Fibroblast of gingiva (primary cell): ENCODE data around the gene ZIK1.

Experiments used
- DNase-seq: peaks from one replicate; pipeline ENCODE4 v3.0.0-alpha.2; 2011; ENCODE audit warnings: low read depth

ZIK1 gene

DNA sequence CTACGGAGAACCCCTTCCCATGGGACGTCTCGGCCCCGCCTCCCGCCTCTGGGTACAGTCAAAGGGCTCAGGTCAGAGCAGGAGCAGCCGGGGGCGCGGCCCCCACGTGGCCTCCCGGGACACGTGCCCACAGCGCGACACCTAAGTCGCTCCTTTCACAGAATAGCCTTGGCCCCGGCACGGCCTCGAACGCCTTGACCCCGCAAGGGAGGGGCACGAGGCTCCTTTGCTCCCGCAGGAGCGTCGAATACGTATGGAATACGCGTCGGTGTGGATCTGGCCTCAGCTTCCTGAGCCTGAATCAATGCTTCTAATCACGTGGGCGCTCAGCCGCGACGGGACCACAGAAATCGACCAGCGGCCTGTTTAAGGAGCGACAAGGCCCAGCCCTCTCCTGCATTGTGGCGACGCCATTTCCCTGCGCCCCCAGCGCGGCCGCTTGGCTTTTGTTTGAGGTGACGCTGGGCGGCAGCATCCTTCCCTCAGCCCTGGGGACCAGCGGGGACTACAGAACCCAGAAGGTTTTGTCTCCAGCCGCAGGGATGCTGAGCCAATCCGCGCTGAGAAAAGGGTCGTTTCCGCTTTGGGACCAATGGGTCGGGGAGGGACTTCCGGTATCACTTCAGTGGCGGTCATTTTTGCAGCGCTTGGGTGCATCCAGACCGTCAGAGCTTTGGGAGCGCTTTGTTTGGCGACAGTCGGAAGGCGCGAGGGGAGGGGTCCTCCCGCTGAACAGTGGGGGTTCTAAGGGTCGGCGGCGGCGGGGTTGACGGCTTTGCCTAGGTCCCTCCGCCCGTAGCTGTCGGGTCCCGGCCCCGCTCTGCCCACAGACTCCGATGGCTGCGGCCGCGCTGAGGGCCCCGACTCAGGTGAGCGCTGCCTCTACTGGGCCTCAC is at the start of gene ZIK1:
ZIK1 (plus strand) TSS at position 625 of the 896 bp plus-strand sequence; CDS start at position 837, 212 bp downstream.
- DNase-seq, result peak; percentile 91

DNA sequence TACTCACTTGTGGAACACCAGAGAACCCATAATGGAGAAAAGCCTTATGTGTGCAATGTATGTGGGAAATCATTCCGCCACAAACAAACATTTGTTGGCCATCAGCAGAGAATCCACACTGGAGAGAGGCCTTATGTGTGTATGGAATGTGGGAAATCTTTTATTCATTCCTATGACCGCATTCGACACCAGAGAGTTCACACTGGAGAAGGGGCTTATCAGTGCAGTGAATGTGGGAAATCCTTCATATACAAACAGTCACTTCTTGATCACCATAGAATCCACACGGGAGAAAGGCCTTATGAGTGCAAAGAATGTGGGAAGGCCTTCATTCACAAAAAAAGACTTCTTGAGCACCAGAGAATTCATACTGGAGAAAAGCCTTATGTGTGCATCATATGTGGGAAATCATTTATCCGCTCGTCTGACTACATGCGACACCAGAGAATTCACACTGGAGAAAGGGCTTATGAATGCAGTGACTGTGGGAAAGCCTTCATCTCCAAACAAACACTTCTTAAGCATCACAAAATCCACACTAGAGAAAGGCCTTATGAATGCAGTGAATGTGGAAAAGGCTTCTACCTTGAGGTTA is 45.9 kb upstream of the ZIK1 start:
- no peak for DNase-seq

DNA sequence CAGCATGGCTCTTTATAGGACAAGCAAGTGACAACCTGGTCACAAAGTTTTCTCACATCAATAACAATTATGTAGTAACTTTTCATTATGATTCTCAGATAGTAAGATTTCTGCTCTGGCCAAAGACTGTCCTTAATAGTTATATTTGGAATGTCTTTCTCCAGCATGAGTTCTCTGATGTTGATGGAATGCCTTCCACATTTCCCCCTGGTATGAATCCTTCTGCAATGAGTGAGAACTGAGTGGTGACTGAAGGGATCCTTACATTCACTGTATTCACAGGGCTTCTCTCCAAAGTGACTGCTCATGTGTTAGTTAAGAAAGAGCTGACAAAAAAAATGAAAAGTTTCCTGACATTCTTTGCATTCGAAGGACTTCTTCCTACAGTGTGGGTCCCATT is 37.4 kb upstream of the ZIK1 start:
- no peak for DNase-seq

DNA sequence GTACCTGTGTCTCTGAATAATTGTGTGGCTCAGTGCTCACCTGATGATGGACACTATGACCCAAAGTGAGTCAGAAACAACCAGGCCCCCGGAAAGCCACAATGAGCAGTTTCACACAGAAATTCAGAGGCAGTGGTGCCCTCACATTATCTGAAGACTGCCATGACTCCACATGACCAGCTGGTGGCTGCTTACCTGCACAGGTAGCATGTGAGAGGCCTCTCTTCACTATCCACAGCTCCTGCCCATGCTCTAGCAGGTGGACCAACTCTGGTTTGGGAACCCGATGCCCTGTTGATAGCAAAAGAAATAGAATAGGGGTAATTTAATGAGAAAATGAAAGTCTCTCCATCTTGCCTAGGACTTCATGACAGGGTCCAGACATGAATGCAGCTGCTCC is 31.5 kb upstream of the ZIK1 start:
- no peak for DNase-seq

DNA sequence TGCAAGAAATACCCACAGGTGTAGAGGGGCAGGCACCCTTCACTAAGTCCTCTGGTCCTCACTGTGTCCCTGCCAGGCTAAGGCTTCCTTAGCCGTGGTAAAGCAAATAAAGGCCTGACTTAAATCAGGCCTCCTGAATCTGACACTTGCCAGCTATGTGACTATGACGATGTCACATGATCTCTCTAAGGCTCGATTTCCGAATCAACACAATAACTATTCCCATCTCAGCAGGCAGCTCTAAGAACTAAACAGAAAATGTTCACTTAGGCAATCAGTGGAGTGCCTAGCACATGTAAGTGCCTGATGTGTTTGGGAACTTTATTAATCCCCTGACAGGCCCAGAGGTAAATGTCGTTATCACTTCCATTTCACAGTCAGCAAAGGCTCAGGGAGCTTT is 26.3 kb upstream of the ZIK1 start:
- DNase-seq, result no peak

DNA sequence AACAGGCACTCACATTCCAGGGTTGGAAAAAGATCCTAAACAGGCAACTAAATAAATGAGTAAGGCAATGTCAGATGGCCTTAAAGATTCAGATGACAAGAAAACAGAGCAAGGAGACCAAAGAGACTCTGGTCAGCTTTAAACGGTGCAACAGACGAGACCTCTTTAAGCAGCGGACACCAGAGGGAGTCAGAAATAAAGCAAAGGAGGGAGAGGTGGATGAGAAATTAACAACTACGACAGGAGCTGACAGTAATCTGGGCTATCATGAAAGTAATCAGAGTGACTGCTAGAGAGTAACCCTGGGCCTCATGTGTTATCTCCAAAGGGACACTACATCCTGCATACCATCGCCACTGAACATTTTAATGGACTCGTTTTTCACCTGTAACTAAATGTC is 25.4 kb upstream of the ZIK1 start:
- DNase-seq, result no peak

DNA sequence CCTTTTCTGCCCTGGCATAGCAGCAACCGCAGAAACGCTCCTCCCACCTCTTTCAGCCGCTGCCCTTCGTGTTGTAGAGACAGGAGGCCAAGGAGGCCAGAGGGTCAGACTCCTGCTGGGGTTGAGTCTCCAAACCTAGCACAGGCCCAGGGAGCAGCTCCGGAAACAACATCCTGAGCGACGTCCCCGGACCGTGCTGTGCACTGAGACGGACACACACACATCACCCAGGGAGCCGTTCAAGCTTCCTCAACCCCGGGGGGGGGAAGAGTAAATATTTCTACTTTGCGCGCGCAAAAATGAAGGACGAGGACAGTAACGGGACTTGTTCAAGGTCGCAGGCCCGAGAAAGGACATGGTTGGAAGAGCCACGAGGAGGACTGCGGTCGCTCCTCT is 24.9 kb upstream of the ZIK1 start:
- DNase-seq, result peak; percentile 21

DNA sequence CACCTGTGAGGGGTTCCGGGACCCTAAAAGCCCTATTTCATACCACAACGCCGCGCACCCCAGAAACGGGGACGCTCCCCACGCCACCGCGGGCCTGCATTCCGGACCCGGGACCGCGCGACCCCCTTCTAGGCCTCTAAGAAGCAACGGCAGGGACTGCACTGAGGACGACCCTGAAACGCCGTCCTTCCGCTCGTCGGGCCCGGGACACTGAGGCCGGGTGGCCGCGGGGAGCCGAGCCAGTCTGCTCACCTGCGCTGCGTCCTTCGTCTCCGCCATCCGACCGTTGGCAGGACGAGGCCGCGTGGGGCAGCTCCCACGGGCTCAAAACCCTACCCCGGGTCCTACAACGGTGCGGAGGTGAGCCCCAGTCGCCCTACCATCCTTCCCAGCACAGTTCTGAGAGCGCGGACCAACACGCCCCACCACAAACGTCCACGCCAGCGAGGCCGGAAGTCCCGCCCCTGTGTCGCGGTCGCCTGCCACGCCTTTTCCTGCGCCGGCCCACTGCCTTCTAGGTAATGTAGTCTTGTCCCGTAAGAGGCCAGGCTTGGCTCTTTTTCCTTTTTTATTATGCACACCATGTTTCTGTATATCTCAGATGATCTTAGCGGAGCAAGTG is 24.4 kb upstream of the ZIK1 start, which contains the start of gene ZNF550:
ZNF550 (minus strand) TSS at position 460 of the 622 bp plus-strand sequence; CDS start at position 279, 181 bp downstream.
- DNase-seq, result peak; percentile 89

DNA sequence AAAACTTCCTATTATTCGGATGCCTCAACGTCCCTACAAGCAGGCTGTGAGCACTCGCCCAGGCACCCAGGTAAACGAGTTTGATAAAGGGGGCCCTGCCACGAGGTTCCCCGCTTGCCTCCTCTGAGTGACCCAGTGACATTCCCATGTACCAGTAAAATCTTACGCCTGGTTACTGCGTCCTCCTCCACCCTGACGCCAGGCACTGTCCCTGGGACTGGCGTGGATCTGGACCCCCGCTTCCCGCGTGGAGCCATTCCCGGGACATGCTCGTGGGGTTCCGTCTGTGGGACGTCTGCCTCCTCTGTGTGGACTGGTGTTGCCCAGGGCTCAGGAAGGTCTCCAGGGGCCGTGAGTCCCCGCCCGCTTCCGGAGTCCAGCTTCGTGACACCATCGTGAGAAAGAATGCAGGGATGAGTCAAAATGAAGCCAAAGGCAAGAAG is 23.9 kb upstream of the ZIK1 start:
- peak; percentile 74 for DNase-seq

DNA sequence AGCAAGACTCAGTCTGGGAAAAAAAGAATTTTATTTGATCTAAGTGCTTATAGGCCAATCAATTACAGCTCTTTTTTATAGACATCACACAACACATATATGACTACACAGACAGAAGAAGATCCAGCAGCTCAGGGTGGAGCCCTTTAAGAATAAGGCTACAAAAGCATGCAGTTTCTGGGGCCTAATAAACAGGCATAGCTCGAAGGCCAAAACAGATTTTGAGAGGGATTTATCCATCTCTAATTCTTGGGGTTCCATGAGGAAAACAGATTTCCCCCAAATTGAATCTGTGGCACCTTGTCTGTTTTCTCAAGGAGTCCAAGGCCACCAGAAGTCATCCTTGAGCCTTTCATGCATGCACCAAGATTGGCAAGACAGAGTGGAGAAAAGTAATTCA is 20.4 kb upstream of the ZIK1 start:
- DNase-seq, result no peak

DNA sequence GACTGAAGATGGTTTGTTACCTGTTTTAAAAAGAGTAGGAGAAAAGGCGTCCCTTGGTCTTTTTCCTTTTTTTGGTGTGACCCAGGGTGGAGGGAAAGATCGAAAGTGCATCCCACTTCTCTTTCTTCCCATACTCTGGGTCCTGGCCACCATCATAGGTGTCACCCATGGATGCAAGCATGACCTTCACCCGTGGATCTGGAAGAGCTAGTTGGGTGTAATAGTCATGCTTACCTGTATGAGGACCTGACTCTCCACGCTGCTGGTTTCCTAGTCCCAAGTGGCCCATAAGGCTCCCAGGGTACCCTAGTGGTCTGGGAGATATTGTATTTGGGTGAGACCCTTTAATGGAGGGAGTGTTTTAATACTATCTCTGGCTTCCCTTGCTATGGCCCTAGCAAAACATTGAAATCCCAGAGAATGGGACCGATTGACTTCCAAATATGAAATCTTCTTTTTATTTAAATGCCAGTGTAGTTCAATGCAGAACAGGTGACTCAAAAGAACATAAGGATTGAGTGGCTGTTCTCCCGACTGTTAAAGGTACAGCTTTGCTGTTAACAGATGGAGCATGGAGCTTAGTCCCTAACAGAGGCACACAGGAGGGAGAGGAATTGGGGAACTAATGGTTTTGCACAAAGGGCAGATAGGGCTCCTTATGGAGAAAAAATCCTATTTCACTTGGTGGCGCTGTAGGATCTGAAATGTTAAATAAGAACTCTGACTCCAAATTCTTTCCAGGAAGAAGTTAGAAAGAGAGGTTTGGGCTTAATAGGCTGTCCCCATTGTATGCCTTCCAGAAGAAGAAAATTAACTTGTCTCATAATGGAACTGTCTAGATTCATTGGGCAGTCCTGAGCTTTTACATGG is 17.3 kb upstream of the ZIK1 start:
- peak; percentile 22 for DNase-seq

DNA sequence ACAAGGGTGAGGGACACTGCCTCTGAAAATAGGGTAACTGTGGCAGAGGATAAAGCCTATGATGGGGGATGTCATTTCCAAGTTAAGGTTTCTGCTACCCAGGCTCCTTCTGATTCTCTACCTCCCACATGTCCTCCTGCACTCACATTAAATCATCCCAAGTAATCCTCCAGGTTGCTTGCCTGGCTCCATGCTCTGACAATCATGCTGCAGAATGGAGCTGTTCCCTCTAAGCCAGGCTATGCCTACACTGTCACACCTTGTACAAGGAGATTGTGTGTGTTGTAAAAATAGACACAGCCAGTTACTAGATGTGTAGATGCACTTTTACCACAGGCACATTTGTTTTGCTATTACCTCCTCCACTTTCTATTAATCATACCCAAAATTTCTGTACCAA is 13.2 kb upstream of the ZIK1 start:
- no peak for DNase-seq

DNA sequence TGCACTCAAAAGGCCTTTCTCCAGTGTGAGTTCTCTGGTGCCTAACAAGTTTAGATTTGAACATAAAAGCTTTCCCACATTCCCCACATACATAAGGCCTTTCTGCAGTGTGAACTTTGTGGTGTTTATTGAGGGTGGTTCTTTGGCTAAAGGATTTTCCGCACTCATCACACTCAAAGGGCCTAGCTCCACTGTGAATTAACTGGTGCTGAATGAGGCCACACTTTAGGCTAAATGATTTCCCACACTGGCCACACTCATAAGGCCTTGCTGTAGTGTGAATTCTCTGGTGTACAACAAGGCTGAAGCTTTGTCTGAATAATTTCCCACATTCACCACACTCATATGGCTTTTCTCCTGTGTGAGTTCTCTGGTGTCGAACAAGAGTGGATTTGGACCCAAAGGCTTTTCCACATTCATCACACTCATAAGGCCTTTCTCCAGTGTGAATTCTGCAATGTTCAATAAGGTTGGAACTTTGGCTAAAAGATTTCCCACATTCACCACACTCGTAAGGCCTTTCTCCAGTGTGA is 11.5 kb upstream of the ZIK1 start:
- DNase-seq, result no peak

DNA sequence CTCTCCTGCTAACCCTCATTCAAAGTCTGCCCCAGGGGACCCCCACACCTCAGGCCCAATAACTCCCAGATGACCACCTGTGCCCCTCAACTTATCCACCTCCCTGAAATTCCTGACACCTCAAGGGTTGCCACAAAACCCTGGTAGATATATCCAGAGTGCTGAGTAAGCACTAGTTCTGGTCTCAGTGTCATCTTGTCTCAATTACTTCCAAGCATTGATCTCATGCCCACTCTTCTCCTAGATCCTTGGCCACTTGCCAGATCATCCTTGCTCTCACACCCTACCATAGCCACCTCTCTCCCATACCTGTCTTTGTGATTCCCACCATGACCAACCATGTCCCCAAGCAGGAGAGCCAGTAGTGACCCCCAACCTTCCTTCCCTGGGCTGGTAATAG is 7.3 kb upstream of the ZIK1 start:
- no peak for DNase-seq

DNA sequence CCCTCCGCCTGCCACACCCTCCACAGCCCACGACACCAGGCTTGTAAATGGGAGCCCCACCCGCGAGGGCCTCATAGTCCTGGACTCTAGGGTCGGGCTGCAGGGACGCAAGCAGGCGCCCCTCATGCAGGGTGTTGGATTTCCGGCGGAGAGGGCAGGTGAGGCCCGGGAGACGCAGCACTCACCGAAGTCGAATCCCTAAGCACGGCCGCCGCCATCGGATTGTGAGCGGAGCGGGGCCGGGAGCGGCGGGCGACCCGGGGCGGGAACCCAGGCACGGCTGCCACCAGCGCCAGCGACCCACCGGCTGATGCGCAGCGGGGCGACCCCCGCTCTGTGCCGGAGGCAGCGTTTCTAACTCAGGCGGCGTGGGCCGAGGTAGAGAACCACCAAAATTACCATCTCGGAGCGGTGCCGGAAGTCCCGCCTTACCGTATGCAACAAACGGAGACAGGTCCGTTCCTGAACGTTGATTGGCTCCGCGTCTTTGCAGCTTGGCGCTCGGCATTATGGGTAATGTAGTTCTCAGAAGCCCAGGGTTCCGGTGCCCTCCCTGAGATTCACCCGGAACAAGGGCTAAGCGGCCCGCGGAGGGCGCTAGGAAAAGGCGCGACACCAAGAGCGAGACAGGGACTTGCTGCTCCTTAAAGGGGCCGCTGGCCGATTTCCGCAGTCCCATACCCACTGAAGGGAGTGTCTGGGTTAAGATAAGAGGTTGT is 5.3 kb upstream of the ZIK1 start, which contains the start of gene ZNF416:
ZNF416 (minus strand) TSS at position 425 of the 719 bp plus-strand sequence; CDS start at position 218, 207 bp downstream.
- DNase-seq, result peak; percentile 98

DNA sequence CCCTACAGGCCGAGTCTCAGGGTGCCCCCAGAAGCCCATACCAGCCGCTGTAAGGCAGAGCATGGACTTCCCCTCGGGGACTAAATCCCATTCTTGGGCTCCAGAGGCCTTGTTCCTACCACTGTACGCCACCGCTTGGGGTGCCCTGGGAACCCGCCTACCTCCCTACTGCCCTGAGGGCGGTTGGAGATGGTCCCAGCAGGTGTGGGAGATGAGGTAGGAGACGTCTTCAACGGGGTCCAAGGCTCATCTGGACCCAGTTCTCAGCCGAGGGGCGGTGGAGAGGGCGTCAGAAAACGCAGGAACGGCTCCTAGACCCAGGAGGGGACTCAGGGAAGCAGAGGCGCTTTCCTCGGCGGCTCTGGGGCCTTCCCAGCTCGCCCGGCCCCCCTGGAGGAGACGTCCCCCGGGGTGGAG is 833 bp upstream of the ZIK1 start:
- no peak for DNase-seq

DNA sequence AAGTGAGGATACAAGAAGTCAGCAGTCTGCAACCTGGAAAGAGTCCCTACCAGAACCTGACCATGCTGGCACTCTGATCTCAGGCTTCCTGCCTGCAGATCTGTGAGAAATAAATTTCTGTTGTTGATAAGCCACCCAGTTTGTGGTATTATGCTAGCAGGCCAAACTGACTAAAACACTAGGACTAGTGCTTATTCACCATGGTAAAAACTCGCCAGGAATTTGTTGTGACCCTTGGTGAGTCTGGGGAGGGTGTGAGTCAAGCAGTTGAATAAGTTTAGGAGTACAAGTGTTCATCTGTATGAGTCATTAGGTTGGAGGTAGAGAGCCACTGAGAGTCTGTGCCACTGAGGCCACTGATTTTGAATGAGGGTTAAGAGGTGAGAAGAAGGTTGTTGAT is 3.6 kb downstream of the ZIK1 start:
- no peak for DNase-seq

DNA sequence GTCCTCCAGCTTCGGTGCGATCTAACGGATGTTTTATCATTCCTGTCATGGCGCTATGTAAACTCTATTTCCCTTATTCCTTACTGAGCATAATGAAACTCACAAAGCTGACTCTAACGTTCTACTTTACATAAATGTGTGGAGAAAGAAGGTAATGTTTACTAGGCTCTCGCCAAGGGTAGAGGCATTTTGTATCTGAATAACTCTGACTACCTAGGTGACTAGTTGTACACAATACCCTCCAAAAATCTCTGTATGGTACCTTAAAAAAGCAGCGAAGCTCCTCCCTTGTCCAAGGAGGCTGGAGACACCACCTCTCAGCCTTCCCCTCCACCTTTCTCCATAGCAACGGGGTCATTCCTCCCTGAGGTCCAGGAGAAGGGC is 15.4 kb downstream of the ZIK1 start:
- no peak for DNase-seq

DNA sequence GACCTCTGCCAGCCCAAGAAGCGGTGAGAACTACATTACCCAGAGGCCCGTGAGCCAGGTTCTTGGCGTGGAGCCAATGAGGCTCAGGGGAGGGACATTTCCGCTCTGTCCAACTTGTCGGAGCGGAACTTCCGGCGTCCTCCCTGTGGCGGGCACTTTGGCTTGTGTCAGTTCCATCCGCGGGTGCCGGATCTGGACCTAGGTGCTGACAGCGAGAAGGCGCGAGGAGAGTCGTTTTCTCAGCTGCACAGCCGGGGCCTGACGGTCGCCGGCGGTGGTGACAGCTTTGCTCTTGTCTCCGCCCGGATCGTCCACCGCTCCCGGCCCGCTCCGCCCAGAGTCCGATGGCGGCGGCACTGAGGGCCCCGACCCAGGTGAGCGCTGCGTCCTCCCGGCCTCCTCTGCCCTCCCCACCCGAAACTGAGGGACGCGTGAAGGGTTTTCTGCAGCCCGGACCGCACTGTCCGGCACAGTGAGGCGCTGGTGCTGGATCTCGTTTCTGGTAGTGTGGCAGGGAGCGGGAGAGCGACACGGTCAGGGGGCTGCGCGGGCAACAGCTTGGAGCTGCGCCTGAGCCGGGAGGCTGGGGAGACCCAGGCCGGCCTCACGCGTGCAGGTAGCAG is 15.9 kb downstream of the ZIK1 start, which contains the start of gene ZNF530:
ZNF530 (plus strand) TSS at position 125 of the 623 bp plus-strand sequence. CDS start 4,461 bp downstream, outside the sequence.
- DNase-seq, result peak; percentile 88

DNA sequence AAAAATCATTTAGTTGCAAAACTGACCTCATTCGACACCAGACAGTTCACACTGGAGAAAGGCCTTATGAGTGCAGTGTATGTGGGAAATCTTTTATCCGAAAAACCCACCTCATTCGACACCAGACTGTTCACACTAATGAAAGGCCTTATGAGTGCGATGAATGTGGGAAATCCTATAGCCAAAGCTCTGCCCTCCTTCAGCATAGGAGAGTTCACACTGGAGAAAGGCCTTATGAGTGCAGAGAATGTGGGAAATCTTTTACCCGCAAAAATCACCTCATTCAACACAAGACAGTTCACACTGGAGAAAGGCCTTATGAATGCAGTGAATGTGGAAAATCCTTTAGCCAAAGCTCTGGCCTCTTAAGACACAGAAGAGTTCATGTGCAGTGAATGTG is 23.0 kb downstream of the ZIK1 start:
- DNase-seq, result no peak
